Astrocyte (in vitro differentiated cells and primary cell): ENCODE data around the gene CDK15.

Source experiments
- EZH2 ChIP-seq: IDR thresholded peaks from 2 replicates; pipeline ENCODE4 v1.6.1; 2012; ENCODE audit warnings: mild to moderate bottlenecking, low read length, inconsistent platforms; ENCODE audit not compliant: insufficient read depth
- TF ChIP-seq, protein P1 (sequence below): IDR thresholded peaks from 2 replicates; pipeline ENCODE4 v1.5.1; 2011; ENCODE audit warnings: low read depth, mild to moderate bottlenecking, inconsistent platforms, low read length, moderate library complexity; ENCODE audit not compliant: insufficient read depth

DNA sequence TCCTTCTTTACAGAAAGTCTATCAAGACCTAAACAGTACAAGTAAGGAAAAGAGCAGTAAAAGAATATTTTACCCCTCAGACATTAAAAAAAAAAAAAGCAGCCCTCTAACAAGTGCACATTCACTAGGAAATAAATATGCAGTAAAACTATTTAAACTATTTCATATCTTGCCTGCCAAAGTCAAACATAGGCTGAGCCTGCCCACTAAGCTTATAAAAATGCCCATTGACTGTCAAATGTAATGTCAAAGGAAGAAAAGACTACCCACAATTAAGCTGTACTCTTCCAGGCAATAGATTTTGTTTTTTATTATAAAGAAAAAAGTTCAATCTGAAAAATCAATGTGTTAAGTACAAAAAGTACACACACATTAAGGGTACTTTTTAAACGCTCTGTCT is 37.4 kb upstream of the CDK15 start:
- TF ChIP-seq, protein P1, sequence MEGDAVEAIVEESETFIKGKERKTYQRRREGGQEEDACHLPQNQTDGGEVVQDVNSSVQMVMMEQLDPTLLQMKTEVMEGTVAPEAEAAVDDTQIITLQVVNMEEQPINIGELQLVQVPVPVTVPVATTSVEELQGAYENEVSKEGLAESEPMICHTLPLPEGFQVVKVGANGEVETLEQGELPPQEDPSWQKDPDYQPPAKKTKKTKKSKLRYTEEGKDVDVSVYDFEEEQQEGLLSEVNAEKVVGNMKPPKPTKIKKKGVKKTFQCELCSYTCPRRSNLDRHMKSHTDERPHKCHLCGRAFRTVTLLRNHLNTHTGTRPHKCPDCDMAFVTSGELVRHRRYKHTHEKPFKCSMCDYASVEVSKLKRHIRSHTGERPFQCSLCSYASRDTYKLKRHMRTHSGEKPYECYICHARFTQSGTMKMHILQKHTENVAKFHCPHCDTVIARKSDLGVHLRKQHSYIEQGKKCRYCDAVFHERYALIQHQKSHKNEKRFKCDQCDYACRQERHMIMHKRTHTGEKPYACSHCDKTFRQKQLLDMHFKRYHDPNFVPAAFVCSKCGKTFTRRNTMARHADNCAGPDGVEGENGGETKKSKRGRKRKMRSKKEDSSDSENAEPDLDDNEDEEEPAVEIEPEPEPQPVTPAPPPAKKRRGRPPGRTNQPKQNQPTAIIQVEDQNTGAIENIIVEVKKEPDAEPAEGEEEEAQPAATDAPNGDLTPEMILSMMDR, result no peak
- no peak for TF ChIP-seq EZH2
